SK-N-SH treated with all-trans-retinoic acid at 6 μM for 48 hours (cell line): ENCODE results near the gene BPTF.

Experiments used
- ARNTL ChIP-seq: fragments of 450-650 bp; formaldehyde crosslinking; IDR thresholded peaks from 2 replicates; pipeline ENCODE4 v1.5.0; 2020; ENCODE audit warnings: low read depth, mild to moderate bottlenecking, moderate library complexity, borderline replicate concordance
- BACH2 ChIP-seq: fragments of 250-450 bp; sonication (Bioruptor Pico); IDR thresholded peaks from 2 replicates; pipeline ENCODE4 v1.9.0; 2021; ENCODE audit warnings: mild to moderate bottlenecking, borderline replicate concordance
- ESRRG ChIP-seq: fragments of 250-450 bp; sonication (Bioruptor Pico); IDR thresholded peaks from 2 replicates; pipeline ENCODE4 v1.6.1; 2021; ENCODE audit warnings: mild to moderate bottlenecking
- OSR1 ChIP-seq: fragments of 250-450 bp; sonication (Bioruptor Pico); IDR thresholded peaks from 2 replicates; pipeline ENCODE4 v1.8.0; 2022; ENCODE audit warnings: moderate library complexity, mild to moderate bottlenecking, inconsistent platforms
- PPARA ChIP-seq: fragments of 250-450 bp; sonication (Bioruptor Pico); IDR thresholded peaks from 2 replicates; pipeline ENCODE4 v1.5.0; 2020; ENCODE audit warnings: mild to moderate bottlenecking, borderline replicate concordance
- RARB ChIP-seq: fragments of 250-450 bp; sonication (Bioruptor Pico); IDR thresholded peaks from 2 replicates; pipeline ENCODE4 v1.8.0; 2021; ENCODE audit warnings: mild to moderate bottlenecking, moderate library complexity
- ZFP3 ChIP-seq: fragments of 250-450 bp; sonication (Bioruptor Pico); IDR thresholded peaks from 2 replicates; pipeline ENCODE4 v1.5.0; 2020; ENCODE audit warnings: mild to moderate bottlenecking, moderate library complexity
- ZFP30 ChIP-seq: fragments of 450-650 bp; formaldehyde crosslinking; IDR thresholded peaks from 2 replicates; pipeline ENCODE4 v1.5.0; 2022; ENCODE audit warnings: mild to moderate bottlenecking, moderate library complexity
- TF ChIP-seq, protein P1 (sequence below): fragments of 250-450 bp; sonication (Bioruptor Pico); IDR thresholded peaks from 2 replicates; pipeline ENCODE4 v1.8.0; 2020; ENCODE audit warnings: mild to moderate bottlenecking, moderate library complexity, borderline replicate concordance
- TF ChIP-seq, protein P2 (sequence below): fragments of 250-450 bp; sonication (Bioruptor Pico); IDR thresholded peaks from 2 replicates; pipeline ENCODE4 v1.8.0; 2021; ENCODE audit warnings: low read depth, mild to moderate bottlenecking, moderate library complexity, borderline replicate concordance
- TF ChIP-seq, protein P3 (sequence below): fragments of 250-450 bp; sonication (Bioruptor Pico); IDR thresholded peaks from 2 replicates; pipeline ENCODE4 v1.5.0; 2020; ENCODE audit warnings: mild to moderate bottlenecking, moderate library complexity

DNA sequence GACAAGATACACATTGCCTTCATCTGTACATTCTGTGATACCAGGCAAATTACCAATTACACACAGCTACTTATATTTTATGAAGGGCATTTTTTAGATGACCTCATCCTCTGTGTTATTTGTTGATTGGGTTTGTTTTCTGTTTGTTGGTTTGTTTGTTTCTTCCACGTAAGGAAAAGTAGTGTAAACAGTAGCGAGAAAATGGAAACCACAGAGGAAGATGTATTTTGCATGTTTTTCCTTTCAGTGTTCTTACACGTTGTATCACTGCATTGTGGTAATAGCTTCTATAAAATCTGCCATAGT, 158.0 kb downstream of the BPTF start:
- TF ChIP-seq ZFP3 (CRISPR knock-in tag) (no peak), BACH2 (CRISPR knock-in tag) (no peak), ESRRG (CRISPR knock-in tag) (no peak), ZFP30 (no peak), RARB (CRISPR knock-in tag) (no peak), PPARA (no peak), OSR1 (CRISPR knock-in tag) (no peak), ARNTL (no peak)
- TF ChIP-seq, protein P1, sequence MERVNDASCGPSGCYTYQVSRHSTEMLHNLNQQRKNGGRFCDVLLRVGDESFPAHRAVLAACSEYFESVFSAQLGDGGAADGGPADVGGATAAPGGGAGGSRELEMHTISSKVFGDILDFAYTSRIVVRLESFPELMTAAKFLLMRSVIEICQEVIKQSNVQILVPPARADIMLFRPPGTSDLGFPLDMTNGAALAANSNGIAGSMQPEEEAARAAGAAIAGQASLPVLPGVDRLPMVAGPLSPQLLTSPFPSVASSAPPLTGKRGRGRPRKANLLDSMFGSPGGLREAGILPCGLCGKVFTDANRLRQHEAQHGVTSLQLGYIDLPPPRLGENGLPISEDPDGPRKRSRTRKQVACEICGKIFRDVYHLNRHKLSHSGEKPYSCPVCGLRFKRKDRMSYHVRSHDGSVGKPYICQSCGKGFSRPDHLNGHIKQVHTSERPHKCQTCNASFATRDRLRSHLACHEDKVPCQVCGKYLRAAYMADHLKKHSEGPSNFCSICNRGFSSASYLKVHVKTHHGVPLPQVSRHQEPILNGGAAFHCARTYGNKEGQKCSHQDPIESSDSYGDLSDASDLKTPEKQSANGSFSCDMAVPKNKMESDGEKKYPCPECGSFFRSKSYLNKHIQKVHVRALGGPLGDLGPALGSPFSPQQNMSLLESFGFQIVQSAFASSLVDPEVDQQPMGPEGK (CRISPR knock-in tag): no peak
- TF ChIP-seq, protein P2, sequence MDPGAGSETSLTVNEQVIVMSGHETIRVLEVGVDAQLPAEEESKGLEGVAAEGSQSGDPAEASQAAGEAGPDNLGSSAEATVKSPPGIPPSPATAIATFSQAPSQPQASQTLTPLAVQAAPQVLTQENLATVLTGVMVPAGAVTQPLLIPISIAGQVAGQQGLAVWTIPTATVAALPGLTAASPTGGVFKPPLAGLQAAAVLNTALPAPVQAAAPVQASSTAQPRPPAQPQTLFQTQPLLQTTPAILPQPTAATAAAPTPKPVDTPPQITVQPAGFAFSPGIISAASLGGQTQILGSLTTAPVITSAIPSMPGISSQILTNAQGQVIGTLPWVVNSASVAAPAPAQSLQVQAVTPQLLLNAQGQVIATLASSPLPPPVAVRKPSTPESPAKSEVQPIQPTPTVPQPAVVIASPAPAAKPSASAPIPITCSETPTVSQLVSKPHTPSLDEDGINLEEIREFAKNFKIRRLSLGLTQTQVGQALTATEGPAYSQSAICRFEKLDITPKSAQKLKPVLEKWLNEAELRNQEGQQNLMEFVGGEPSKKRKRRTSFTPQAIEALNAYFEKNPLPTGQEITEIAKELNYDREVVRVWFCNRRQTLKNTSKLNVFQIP (CRISPR knock-in tag): no peak
- TF ChIP-seq, protein P3, sequence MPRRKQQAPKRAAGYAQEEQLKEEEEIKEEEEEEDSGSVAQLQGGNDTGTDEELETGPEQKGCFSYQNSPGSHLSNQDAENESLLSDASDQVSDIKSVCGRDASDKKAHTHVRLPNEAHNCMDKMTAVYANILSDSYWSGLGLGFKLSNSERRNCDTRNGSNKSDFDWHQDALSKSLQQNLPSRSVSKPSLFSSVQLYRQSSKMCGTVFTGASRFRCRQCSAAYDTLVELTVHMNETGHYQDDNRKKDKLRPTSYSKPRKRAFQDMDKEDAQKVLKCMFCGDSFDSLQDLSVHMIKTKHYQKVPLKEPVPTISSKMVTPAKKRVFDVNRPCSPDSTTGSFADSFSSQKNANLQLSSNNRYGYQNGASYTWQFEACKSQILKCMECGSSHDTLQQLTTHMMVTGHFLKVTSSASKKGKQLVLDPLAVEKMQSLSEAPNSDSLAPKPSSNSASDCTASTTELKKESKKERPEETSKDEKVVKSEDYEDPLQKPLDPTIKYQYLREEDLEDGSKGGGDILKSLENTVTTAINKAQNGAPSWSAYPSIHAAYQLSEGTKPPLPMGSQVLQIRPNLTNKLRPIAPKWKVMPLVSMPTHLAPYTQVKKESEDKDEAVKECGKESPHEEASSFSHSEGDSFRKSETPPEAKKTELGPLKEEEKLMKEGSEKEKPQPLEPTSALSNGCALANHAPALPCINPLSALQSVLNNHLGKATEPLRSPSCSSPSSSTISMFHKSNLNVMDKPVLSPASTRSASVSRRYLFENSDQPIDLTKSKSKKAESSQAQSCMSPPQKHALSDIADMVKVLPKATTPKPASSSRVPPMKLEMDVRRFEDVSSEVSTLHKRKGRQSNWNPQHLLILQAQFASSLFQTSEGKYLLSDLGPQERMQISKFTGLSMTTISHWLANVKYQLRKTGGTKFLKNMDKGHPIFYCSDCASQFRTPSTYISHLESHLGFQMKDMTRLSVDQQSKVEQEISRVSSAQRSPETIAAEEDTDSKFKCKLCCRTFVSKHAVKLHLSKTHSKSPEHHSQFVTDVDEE: no peak
